Measurements from ENCODE around the gene KATNB1.

- TF ChIP-seq CTCF (IDR thresholded peaks at IDR 0.05; ENCODE audit: control extremely low read depth in 1 of 3, insufficient read depth in 1 of 3, low read depth in 1 of 3, low read length in 3 of 3): no peak
- no peak for TF ChIP-seq MAX (IDR thresholded peaks at IDR 0.05)
- no peak for TF ChIP-seq POLR2AphosphoS5 (IDR thresholded peaks at IDR 0.05; ENCODE audit: low read depth, low read length)
- no peak for TF ChIP-seq EP300 (IDR thresholded peaks at IDR 0.05; ENCODE audit: borderline replicate concordance in 1 of 2, low read depth in 2 of 2, low read length in 2 of 2)
- no peak for TF ChIP-seq HDAC6 (IDR thresholded peaks at IDR 0.05; ENCODE audit: low read depth, low read length)
Observed at GRCh38 chr16:57788252-57788841, 52.8 kb downstream of the KATNB1 start.

Measured in H1 (cell line).